HFFc6 (cell line): ENCODE data around the gene MTA1. TPM values are rescaled to one million over a fixed set of nuclear protein-coding genes. Genes with fewer than 3 reads are reported as not detected.

Experiments used
- DNase-seq: peaks from one replicate; pipeline ENCODE4 v3.0.0-alpha.2; 2018
- H3K27ac Mint-ChIP-seq: 2 replicates; pipeline ENCODE4 v1.8.0; 2020; ENCODE audit warnings: mild to moderate bottlenecking, mixed read lengths
- H3K27me3 Mint-ChIP-seq: 2 replicates; pipeline ENCODE4 v1.8.0; 2021; ENCODE audit warnings: mild to moderate bottlenecking, moderate library complexity, mixed read lengths; ENCODE audit not compliant: insufficient read depth
- H3K36me3 Mint-ChIP-seq: 2 replicates; pipeline ENCODE4 v1.8.0; 2021; ENCODE audit warnings: low read depth, mixed read lengths
- H3K4me1 Mint-ChIP-seq: 2 replicates; pipeline ENCODE4 v1.8.0; 2020; ENCODE audit warnings: low read depth, mixed read lengths
- H3K4me3 Mint-ChIP-seq: 2 replicates; pipeline ENCODE4 v1.8.0; 2020; ENCODE audit warnings: mild to moderate bottlenecking, moderate library complexity, mixed read lengths
- H3K9me3 Mint-ChIP-seq: 2 replicates; pipeline ENCODE4 v1.8.0; 2020; ENCODE audit warnings: mild to moderate bottlenecking, mixed read lengths
- CTCF ChIP-seq: fragments of 200-600 bp; sonication (generic); IDR thresholded peaks from 2 replicates; pipeline ENCODE4 v1.5.0; 2021; ENCODE audit warnings: antibody characterized with exemption, mild to moderate bottlenecking
- total RNA-seq, 6 experiments: library from RNA; stranded (reverse); fragmentation: NEBNext Ultra II Directional; extraction: Animal tissue kit (Norgen Biotek cat#: 25700); gene quantifications; 2 replicates in 1 of 6; 3 replicates in 5 of 6; pipeline ENCODE4 v1.2.3, GENCODE V29; 2021

MTA1 gene
- total RNA-seq, 6 experiments from 2014 or later = 67.5 to 71.3 (median 69.2) TPM

DNA sequence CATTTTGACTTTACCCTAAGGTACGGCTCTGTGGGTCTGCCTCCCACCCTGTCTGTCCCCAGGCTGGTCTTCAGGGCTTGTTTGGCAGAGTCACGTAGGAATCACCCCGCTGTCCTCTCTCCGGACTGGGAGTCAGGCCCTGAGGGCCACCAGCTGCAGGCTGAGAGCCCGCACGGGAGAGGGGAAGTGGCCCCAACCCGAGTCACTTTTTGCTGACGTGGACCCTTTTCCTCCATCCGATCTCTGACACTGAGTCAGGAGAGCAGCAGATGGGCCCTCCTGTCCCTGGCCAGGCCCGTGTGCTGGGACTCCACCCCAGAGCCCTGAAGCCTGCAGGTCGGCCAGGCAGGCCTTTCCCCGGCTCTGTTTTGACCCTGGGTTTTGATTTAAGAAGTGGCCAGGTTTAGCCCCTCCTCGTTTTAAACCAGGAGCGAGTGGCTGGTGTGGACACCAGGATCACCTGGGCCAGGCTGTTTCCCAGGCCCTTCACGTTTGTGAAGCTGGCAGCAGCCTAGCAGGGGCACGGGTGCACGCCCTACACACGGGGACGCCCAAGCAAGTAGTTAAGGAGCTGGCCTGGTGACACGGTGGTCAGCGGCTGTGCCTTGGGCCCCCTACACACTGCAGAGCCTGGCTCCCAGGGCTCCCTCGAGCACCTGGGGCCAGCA lies 33.8 kb upstream of the MTA1 start:
- Mint-ChIP-seq H3K27me3 (no peaks in the 10 kb centered on the region), H3K27ac (no peak overlapping the region), H3K4me3 (no peak overlapping the region), H3K36me3 (peaks cover 5% of the 10 kb centered on the region; the same call in 1 of the 2 replicates), H3K9me3 (no peaks in the 10 kb centered on the region), H3K4me1 (no peaks in the 10 kb centered on the region)
- DNase-seq = no peak
- TF ChIP-seq CTCF = no peak

DNA sequence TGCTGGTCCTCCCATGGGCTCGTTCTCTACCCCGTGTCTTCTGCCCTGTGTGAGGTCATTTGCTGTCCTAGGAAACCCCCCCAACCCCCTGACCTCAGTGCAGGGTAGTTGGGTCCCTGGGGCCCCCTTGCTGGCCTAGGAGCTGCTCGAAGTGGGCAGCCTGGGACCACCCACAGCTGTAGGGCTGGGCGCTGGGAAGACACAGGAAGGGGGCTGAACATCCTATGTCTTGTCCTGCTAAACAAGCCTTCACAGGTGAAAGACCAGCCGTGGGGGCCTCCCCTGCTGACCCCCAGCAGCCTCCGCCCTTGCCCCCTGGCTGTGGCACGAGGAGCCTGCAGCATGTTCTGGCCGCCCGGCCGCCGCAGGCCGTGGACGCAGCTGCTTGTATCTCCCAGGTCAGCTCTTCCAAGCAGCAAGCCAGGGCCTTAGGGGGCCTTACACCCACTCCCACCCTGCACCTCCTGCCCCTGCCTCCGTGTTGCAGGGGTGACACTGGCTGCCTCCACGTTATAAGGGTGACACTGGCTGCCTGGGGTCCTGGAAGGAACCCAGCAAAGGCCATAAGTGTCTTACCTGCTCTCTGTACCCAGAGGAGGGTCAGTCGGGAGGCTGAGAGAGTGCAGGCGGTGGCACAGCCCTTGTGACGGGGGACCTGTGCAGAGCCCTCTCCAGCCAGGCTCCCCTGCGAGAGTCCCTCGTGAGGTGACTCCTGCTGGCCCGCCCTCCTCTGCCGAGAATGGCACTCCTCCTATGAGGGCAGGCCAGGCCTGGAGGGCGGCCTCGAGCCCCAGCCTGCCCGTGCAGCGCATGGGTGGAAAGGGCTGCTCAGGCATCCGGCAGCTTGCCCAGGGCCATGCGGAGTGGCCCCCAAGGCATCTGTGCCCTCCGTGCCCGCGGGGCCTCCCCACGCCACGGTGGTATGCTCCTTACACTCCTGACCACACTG lies 32.8 kb upstream of the MTA1 start:
- Mint-ChIP-seq H3K27ac (no peak overlapping the region), H3K9me3 (no peaks in the 10 kb centered on the region), H3K4me3 (no peak overlapping the region), H3K27me3 (no peaks in the 10 kb centered on the region), H3K36me3 (peaks cover 5% of the 10 kb centered on the region; the same call in 1 of the 2 replicates), H3K4me1 (no peaks in the 10 kb centered on the region)
- TF ChIP-seq CTCF = 0 out of 2 replicates have a peak, but pooled peaks have one; percentile 27
- DNase-seq = no peak

GRCh38 chr14:105387530-105387922 lies 32.1 kb upstream of the MTA1 start:
- no peak for DNase-seq
- no peak overlapping the region for H3K4me3 Mint-ChIP-seq
- no peaks in the 10 kb centered on the region for H3K4me1 Mint-ChIP-seq
- no peaks in the 10 kb centered on the region for H3K9me3 Mint-ChIP-seq
- no peaks in the 10 kb centered on the region; the same call in 1 of the 2 replicates for H3K27me3 Mint-ChIP-seq
- H3K27ac Mint-ChIP-seq = no peak overlapping the region
- H3K36me3 Mint-ChIP-seq = peaks cover 5% of the 10 kb centered on the region; the same call in 1 of the 2 replicates
- TF ChIP-seq CTCF = no peak

DNA sequence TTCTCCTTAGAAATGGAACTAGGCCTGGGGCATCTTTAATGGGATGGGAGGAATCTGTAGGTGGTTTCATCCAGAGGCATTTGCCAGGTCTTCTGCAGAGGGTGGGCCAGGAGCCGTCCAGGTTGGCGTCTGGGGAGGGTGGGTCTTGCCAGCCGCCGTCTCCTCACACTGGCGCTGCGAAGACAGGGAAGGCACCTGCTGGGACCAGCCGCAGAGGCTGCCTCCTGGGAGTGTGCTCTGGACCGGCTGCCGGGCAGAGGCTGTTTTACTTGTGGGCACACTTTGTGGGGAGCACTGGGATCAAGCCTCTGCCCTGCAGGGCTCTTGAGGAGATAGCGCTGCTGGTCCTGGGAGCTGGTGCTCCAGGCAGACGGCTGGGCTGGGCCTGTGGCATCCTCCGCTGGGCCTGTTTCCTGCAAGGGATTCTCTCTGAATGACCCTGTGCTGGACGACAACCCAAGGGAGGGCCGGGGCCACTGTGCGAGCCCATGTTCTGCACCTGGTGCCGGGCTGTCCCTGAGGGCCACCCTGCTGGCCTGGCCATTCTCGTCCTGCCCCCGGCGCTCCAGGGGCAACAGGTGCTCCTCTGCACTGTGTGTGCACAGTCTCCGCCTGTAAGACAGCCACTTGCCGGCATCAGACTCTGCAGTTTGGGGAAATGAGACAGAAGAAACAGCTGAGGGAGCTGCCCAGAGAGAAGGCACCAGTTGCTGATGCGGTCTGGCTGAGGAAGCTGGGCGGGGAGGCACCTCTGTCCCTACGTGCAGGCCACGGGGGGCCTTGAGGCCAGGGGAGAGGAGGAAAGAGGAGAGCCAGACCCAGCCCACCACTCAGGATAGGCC lies 31.3 kb upstream of the MTA1 start:
- Mint-ChIP-seq H3K27ac (no peak overlapping the region), H3K4me3 (no peak overlapping the region), H3K9me3 (no peaks in the 10 kb centered on the region), H3K27me3 (no peaks in the 10 kb centered on the region; the same call in 1 of the 2 replicates), H3K36me3 (peaks cover 5% of the 10 kb centered on the region; the same call in 1 of the 2 replicates), H3K4me1 (no peaks in the 10 kb centered on the region)
- no peak for TF ChIP-seq CTCF
- no peak for DNase-seq

DNA sequence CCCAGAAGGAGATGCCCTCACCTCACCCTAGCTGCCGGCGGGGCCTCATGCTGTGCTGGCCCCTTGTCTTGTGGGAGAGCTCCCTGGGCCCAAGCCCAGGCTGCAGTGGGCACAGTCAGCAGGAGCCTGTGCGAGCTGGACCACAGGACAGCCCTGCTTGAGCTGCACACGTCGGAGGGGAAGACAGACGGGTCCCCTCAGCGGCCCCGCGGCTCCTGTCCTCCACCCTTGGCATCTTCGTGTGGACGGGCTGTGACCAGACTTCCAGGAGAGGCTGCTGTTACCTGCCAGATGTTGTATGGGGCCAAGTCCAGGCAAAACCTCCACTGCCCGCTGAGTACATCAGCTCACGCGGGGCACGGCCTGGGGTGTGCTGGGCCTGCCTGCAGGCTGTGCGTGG lies 30.7 kb upstream of the MTA1 start:
- Mint-ChIP-seq H3K9me3 (no peaks in the 10 kb centered on the region), H3K4me3 (no peak overlapping the region), H3K27ac (no peak overlapping the region), H3K4me1 (no peaks in the 10 kb centered on the region), H3K27me3 (no peaks in the 10 kb centered on the region; the same call in 1 of the 2 replicates), H3K36me3 (no peaks in the 10 kb centered on the region)
- TF ChIP-seq CTCF = no peak
- no peak for DNase-seq
